Stimulated activated memory B cell treated with anti-CD40 and anti-IgM and Interleukin-4, amounts not matched to agents 10 μg/mL and 1 μg/mL and 100 μg/mL, for 72 hours (primary cell): ENCODE results near the gene ZNF827.

ENCODE experiments used
- ATAC-seq: fragments of 150-1000 bp; cut with Tn5 transposase; 2 replicates; pipeline ENCODE4 v1.10.0; 2021
- H3K27ac Mint-ChIP-seq: one replicate; pipeline ENCODE4 v1.8.0; 2022; ENCODE audit warnings: mild to moderate bottlenecking, mixed read lengths
- H3K27me3 Mint-ChIP-seq: one replicate; pipeline ENCODE4 v1.8.0; 2022; ENCODE audit warnings: mixed read lengths
- H3K36me3 Mint-ChIP-seq: one replicate; pipeline ENCODE4 v1.8.0; 2022; ENCODE audit warnings: mixed read lengths
- H3K4me1 Mint-ChIP-seq: one replicate; pipeline ENCODE4 v1.8.0; 2022; ENCODE audit warnings: mixed read lengths
- H3K4me3 Mint-ChIP-seq: one replicate; pipeline ENCODE4 v1.8.0; 2022; ENCODE audit warnings: mild to moderate bottlenecking, moderate library complexity, mixed read lengths
- H3K9me3 Mint-ChIP-seq: one replicate; pipeline ENCODE4 v1.8.0; 2022; ENCODE audit warnings: mixed read lengths

The ZNF827 gene

DNA sequence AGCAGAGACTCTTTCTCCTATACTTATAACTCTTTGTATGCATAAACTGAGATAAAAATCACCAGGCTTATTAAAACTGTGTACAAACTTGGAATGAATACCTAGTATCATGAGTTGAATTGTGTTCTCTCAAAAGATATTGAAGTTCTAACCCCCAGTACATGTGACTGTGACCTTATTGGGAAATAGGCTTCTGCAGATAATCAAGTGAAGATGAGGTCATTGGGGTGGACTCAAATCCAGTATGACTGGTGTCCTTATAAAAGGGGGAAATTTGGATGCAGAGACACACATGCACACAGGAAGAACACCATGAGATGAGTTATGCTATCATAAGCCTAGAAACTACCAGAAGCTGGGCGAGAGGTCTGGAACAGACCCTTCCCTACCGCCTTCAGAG lies 26.2 kb downstream of the ZNF827 start:
- no peak overlapping the region for H3K4me3 Mint-ChIP-seq
- ATAC-seq = no peak
- no peaks in the 10 kb centered on the region for H3K27me3 Mint-ChIP-seq
- peaks cover 57% of the 10 kb centered on the region for H3K4me1 Mint-ChIP-seq
- H3K9me3 Mint-ChIP-seq = no peaks in the 10 kb centered on the region
- peaks cover 25% of the 10 kb centered on the region for H3K36me3 Mint-ChIP-seq
- no peak overlapping the region for H3K27ac Mint-ChIP-seq

DNA sequence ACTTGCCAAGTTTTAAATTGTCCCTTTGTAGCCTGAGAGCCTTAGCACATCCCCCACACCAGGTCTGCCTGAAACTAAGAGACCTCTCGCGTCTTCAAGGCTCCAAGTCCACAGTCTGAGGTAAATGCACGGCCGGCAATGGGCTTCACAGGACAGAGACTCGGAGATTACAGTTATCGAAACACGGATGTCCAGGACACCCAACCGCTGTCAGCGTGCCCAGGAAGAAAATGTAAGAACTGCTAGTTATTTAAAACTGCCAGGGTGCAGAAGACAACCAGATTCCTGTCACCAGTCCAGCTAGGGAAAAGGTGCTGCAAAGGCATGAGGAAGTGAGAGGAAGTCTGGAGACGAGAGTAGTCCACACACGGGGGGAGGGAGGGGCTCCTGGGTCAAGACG lies 28.9 kb downstream of the ZNF827 start:
- H3K36me3 Mint-ChIP-seq = peaks cover 6% of the 10 kb centered on the region
- H3K27me3 Mint-ChIP-seq = no peaks in the 10 kb centered on the region
- H3K27ac Mint-ChIP-seq = no peak overlapping the region
- H3K9me3 Mint-ChIP-seq = no peaks in the 10 kb centered on the region
- no peak overlapping the region for H3K4me3 Mint-ChIP-seq
- ATAC-seq = no peak
- peaks cover 51% of the 10 kb centered on the region for H3K4me1 Mint-ChIP-seq

DNA sequence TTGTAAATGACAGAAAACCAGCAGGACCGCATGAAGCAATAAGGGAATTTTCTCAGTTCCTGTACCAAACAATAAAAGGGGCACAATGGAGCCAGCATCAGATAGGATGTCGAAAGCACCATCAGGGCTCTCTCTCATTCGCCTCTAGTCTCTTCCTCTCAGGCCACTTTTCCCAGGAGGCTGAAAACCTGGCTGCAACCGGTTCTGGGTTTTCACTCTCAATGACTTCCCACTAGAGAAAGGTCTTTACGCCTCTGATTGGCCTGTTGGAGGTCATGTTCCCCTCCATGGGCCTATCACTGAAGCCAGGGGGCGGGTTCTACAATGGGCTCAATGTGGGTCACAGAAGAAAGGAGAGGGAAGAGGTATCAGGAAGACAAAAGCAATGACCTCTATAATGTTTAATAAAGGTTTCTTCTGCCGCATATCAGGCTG lies 29.3 kb downstream of the ZNF827 start:
- Mint-ChIP-seq H3K4me3 (no peak overlapping the region), H3K27ac (no peak overlapping the region), H3K4me1 (peaks cover 56% of the 10 kb centered on the region), H3K9me3 (no peaks in the 10 kb centered on the region), H3K36me3 (peaks cover 6% of the 10 kb centered on the region), H3K27me3 (no peaks in the 10 kb centered on the region)
- ATAC-seq = peak; percentile 50

DNA sequence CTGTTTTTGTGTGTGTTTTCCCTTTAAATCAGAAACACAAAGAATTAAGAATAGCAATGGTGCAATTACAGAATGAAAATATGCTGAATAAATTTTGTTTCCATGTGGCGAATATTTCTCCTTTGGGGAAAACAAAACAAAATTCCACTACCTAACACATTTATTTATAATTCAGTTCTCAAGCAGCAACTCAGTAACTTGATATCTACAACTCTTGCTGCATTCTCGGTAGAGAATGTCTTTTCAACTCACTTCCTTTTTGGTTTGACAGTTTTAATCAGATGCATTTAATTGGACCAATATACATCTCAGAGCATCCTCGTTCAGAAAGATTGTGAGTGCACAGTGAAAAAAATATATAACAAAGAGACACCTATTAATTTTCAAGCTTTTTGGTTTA lies 30.8 kb downstream of the ZNF827 start:
- no peak overlapping the region for H3K4me3 Mint-ChIP-seq
- H3K9me3 Mint-ChIP-seq = no peaks in the 10 kb centered on the region
- no peak for ATAC-seq
- peaks cover 6% of the 10 kb centered on the region for H3K36me3 Mint-ChIP-seq
- H3K4me1 Mint-ChIP-seq = peaks cover 56% of the 10 kb centered on the region
- H3K27ac Mint-ChIP-seq = no peak overlapping the region
- H3K27me3 Mint-ChIP-seq = no peaks in the 10 kb centered on the region

DNA sequence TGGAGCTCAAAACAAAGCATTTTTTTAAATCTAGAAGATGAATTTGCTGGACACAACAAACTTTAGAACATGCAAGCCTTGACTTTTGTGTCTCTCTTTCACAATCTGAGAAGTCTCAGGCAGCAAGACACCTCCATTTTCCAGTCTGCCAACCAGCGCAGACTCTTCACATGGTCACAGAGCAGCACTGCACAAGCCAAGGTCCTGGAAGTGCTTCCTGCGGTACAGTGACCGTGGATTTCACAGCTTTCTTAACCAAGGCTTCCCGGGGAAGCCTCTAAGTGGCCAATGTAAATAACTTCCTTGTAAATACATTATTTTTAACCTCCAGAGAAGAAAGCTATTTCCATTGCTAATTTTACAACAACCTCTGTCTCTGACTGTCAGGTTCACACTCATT lies 31.2 kb downstream of the ZNF827 start:
- peaks cover 9% of the 10 kb centered on the region for H3K36me3 Mint-ChIP-seq
- ATAC-seq = no peak
- no peak overlapping the region for H3K4me3 Mint-ChIP-seq
- H3K27ac Mint-ChIP-seq = no peak overlapping the region
- H3K4me1 Mint-ChIP-seq = peaks cover 56% of the 10 kb centered on the region
- no peaks in the 10 kb centered on the region for H3K9me3 Mint-ChIP-seq
- H3K27me3 Mint-ChIP-seq = no peaks in the 10 kb centered on the region

DNA sequence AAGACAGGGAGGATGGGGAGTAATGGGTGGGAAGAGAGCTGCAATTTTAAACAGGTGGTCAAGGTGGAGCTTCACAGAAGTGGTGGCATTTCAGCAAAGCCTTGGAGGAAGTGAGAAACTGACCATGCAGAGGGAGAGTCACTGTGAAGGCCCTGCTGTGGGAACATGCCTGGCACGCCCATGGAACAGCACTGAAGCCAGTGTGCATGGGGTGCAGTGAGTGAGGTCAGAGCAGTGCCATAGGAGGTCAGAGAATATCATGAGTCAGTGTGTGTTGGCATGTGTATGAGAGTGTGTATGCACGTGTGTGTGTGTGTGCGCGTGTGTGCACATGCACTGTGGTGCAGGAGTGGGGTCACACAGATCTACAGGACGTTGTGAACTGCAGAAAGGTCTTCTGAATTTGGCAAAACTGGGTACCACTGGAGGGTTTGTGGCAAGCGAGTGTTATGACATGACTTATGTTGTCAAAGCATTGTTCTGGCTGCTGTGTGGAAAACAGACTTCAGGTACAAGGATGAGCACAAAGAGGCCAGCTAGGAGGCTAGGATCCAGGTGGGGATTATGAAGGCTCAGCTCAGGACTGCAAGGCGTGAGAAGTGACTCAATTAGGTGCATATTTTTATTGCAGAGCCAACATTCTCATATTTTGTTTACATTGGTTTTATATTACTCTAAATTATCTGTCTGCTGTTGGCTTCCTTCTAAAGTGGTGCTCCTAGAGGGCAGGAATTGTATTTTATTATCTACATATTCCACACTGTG lies 34.0 kb downstream of the ZNF827 start:
- peaks cover 30% of the 10 kb centered on the region for H3K36me3 Mint-ChIP-seq
- H3K27me3 Mint-ChIP-seq = no peaks in the 10 kb centered on the region
- no peak overlapping the region for H3K4me3 Mint-ChIP-seq
- H3K4me1 Mint-ChIP-seq = peaks cover 42% of the 10 kb centered on the region
- ATAC-seq = no peak
- H3K27ac Mint-ChIP-seq = no peak overlapping the region
- no peaks in the 10 kb centered on the region for H3K9me3 Mint-ChIP-seq

DNA sequence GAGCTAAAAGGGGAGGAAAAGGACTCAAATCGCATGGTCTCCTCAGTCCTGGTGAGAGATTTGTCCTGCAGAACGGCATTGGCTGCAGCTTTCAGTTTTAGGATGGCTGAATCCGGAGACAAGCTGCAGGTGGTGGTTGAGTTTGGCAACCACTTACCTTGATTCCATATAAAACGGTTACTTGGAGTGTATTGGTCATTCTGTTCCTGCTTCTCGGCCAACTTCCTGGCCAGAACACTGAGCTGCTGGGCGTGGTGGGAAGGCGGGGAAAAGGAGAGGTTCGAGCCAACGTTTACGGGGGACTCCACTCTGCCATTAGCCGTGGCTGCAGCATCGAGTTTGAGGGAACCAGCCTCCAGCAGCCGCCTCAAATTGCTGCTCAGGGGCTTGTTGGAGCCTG lies 36.1 kb downstream of the ZNF827 start:
- ATAC-seq = no peak
- Mint-ChIP-seq H3K4me3 (no peak overlapping the region), H3K27me3 (no peaks in the 10 kb centered on the region), H3K36me3 (peaks cover 30% of the 10 kb centered on the region), H3K27ac (no peak overlapping the region), H3K4me1 (peaks cover 27% of the 10 kb centered on the region), H3K9me3 (no peaks in the 10 kb centered on the region)

DNA sequence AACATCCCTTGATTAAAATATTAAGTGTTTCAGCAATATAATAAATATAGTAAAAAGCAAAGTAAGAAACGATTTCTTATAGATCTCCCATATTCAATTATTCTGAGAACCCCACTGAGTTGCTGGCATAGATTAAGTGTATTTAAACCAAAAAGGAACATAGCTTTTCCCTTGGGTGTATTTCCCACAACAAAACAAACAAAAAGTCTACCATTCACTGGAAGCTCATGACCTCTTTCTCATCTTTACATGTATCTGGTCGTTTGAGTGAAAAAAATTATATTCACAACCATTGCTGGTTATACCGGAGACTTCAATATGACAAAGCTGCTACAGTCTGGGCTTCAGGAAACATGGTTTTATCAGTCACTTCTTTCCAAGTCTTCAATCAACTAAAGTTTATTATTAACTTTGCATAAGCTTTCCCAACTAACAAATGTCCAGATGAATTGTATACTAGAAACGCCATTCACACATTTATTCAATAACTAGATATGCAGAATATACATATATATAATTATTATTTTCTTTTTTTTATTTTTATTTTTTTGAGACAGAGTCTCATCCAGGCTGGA lies 38.6 kb downstream of the ZNF827 start:
- Mint-ChIP-seq H3K27me3 (no peaks in the 10 kb centered on the region), H3K27ac (no peak overlapping the region), H3K4me3 (no peak overlapping the region), H3K9me3 (no peaks in the 10 kb centered on the region), H3K4me1 (peaks cover 30% of the 10 kb centered on the region), H3K36me3 (peaks cover 30% of the 10 kb centered on the region)
- ATAC-seq = no peak

DNA sequence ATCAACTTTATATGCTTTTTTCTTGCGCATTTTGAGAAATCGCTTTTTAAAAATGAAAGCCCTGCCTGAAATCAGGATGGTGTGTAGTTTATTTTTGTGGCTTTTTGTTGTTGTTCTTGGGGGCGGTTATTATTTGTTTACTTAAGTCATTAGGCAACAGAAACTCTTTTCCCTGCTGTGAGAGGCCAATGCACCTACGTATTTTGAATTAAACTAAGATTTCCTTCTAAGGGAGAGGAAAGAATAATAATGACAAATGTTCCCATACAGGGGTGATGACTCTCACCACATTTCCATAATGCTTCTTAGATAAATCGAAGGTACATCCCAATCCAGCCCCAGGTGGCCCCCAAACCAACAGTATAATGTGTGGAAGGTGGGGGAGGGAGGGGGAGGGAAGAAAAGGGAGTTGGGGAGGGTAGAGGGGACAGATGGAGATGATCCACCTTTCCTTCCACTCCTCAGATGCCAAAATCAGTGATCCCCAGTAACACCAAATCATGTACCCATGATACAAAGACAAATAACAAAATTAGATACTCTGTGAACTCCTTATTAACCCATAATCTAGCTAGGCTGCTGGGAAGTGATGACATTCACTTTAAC lies 39.6 kb downstream of the ZNF827 start:
- Mint-ChIP-seq H3K9me3 (no peaks in the 10 kb centered on the region), H3K4me3 (no peak overlapping the region), H3K27me3 (no peaks in the 10 kb centered on the region), H3K27ac (no peak overlapping the region), H3K36me3 (peaks cover 36% of the 10 kb centered on the region), H3K4me1 (peaks cover 31% of the 10 kb centered on the region)
- ATAC-seq = no peak

DNA sequence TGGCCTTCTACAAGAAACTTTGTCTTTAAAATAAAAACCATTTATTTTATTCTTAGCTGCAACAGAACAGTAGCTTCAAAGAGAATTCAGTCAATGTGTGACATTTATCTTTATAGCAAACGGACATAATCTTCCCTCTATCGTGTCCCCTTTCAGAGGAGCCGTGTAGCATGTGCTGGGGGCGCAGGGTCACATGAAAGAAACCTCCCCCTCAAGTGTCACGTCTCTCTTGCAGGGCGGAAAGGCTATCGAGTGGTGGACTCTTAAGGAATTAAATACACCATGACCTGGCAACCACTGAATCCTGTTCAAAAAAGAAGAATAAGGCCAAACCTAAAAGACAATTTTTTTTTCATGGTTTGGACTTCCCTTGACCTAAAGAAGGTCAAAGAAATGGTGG lies 40.2 kb downstream of the ZNF827 start:
- H3K4me1 Mint-ChIP-seq = peaks cover 32% of the 10 kb centered on the region
- H3K9me3 Mint-ChIP-seq = no peaks in the 10 kb centered on the region
- no peak overlapping the region for H3K27ac Mint-ChIP-seq
- H3K4me3 Mint-ChIP-seq = no peak overlapping the region
- no peaks in the 10 kb centered on the region for H3K27me3 Mint-ChIP-seq
- ATAC-seq = no peak
- H3K36me3 Mint-ChIP-seq = peaks cover 40% of the 10 kb centered on the region

DNA sequence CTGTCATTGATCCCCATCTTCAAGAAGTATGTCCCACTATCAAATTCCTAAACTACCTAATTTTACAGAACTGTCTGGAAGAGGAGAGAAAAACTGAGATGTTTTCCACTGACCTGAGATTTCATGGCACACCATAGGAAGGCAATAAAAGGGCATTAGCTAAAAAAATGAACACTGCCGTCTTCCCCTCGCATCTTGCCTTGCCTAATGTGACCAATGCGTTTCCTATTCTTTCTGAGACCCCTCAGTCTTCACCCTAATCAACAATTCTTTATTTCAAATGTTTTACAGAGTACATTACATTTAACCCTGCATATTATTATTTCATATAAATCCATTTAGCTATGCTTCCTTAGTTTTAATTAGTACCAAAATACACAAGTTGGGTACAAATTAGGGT lies 43.6 kb downstream of the ZNF827 start:
- H3K27me3 Mint-ChIP-seq = no peaks in the 10 kb centered on the region
- H3K27ac Mint-ChIP-seq = no peak overlapping the region
- H3K4me1 Mint-ChIP-seq = peaks cover 54% of the 10 kb centered on the region
- peaks cover 32% of the 10 kb centered on the region for H3K36me3 Mint-ChIP-seq
- no peaks in the 10 kb centered on the region for H3K9me3 Mint-ChIP-seq
- no peak for ATAC-seq
- H3K4me3 Mint-ChIP-seq = no peak overlapping the region

DNA sequence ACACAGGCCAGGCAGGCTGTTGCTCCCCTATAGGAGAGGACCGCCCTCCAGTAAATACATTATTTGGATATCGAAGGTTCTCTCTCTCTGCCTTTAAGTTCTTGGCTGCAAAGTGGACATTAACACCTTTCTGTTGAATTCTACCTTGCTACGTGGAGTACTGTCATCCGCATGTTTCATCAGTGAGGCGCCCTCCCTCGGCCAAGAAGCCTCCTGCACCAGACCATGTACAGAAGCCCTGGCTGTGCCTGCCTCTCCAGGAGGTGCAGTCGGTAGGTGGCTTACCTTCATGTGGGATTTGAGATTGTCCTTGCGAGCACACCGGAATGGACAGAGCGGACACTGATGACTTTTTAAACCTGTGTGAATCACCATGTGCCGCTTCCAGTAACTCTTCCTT lies 46.7 kb downstream of the ZNF827 start:
- H3K36me3 Mint-ChIP-seq = peaks cover 34% of the 10 kb centered on the region
- peaks cover 69% of the 10 kb centered on the region for H3K4me1 Mint-ChIP-seq
- no peak overlapping the region for H3K27ac Mint-ChIP-seq
- no peaks in the 10 kb centered on the region for H3K9me3 Mint-ChIP-seq
- no peaks in the 10 kb centered on the region for H3K27me3 Mint-ChIP-seq
- ATAC-seq = no peak
- no peak overlapping the region for H3K4me3 Mint-ChIP-seq

DNA sequence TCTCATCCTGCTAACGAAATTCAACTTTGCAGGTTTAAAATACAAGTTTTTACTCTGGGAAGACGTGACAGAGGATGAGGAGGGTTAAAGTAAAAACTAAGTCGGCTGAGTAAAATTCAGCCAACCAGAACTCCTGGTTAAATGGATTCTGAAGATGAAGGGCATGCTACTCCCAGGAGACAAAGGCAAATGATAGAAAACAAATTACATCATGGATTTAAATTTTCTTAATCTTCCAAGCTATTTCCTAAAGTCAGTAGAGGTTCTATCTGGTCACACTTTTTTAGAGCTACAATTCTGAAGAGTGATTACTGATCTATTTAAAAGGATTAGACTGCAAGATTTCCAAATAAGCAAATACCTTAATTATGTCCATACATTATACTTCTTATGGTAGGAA lies 47.9 kb downstream of the ZNF827 start:
- no peak for ATAC-seq
- peak overlapping the region; percentile 49 for H3K27ac Mint-ChIP-seq
- H3K36me3 Mint-ChIP-seq = peaks cover 39% of the 10 kb centered on the region
- H3K4me3 Mint-ChIP-seq = no peak overlapping the region
- H3K9me3 Mint-ChIP-seq = no peaks in the 10 kb centered on the region
- H3K27me3 Mint-ChIP-seq = no peaks in the 10 kb centered on the region
- peaks cover 70% of the 10 kb centered on the region for H3K4me1 Mint-ChIP-seq

DNA sequence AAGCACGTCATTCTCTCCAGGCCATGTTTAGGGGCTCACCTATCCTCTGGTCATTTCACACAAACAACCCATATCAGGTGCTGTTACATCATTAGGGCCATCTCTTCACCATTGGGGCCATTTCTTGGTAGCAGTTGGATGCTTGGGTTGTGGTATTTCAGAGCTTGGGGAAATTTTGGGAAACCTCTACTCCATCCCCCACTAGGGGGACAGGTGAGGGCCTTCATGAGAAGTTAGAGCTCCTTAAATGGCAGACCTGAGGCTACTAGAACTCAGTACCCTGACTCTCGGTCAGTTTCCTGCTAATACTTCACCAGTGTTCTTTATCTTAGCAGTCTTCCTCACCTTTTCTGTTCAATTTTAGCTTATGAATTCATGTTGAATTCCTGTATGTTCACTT lies 50.2 kb downstream of the ZNF827 start:
- Mint-ChIP-seq H3K27ac (peak overlapping the region; percentile 1), H3K4me3 (no peak overlapping the region), H3K36me3 (peaks cover 49% of the 10 kb centered on the region), H3K27me3 (no peaks in the 10 kb centered on the region), H3K9me3 (no peaks in the 10 kb centered on the region), H3K4me1 (peaks cover 71% of the 10 kb centered on the region)
- no peak for ATAC-seq

DNA sequence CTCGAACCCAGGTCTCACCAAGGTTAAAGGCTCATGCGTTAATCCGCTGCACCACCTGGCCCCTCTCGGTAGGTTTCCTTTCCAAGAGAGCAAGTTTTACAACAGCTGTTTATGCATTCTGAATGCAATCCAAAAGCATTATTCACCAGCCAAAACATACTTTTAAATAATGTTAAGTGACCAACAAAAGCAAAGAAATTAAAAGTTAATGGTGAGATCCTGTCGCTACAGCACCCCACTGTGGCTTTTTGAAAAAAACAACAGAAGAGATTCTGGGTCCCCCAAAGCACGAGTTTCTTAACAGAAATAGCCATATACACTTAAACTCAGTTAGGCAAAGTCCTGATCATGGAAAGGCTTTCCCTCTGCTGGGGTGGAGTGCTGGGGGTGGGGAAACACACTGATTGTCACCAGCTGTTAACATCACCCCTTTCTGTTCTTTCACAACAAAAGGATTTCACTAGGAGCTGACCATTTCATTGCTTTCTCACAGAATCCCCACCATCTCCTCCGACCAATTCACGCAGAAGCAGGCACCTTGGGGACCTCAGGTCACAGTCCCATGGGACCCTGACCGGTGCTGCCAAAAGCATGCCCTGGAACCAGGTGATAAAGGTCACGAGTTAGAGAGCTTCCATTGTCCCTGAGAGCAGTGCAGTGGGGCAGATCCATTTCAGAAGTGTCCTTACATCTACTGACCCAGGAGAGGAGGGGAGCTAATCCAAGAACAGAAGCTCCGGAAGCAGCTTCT lies 51.2 kb downstream of the ZNF827 start:
- Mint-ChIP-seq H3K4me3 (no peak overlapping the region), H3K27ac (peak overlapping the region; percentile 1), H3K4me1 (peaks cover 79% of the 10 kb centered on the region), H3K9me3 (no peaks in the 10 kb centered on the region), H3K27me3 (no peaks in the 10 kb centered on the region), H3K36me3 (peaks cover 44% of the 10 kb centered on the region)
- peak; percentile 55 for ATAC-seq
